GM12892 (cell line): Measurements from ENCODE around the gene RHD.
"Not testable (repeated sequence)": the region's sequence is repeated elsewhere in the genome, so short reads cannot be mapped to it uniquely, and the experiment has no call there.

Experiments
- POLR2A ChIP-seq: IDR thresholded peaks from 2 replicates; pipeline ENCODE4 v1.6.1; 2011; ENCODE audit warnings: low read depth, low read length, control low read depth
- POLR2AphosphoS5 ChIP-seq: IDR thresholded peaks from 2 replicates; pipeline ENCODE4 v1.6.1; 2011; ENCODE audit warnings: low read depth, low read length, control low read depth
- TAF1 ChIP-seq: IDR thresholded peaks from 2 replicates; pipeline ENCODE4 v1.6.1; 2011; ENCODE audit warnings: low read depth, mild to moderate bottlenecking, control low read depth, low read length, borderline replicate concordance

- TF ChIP-seq POLR2A, TAF1, POLR2AphosphoS5: not testable (repeated sequence)
These were observed 6.5 kb downstream of the RHD start for GRCh38 chr1:25278790-25279189.
